ENCODE results near the gene CAMTA1.

CAMTA1 gene

DNA sequence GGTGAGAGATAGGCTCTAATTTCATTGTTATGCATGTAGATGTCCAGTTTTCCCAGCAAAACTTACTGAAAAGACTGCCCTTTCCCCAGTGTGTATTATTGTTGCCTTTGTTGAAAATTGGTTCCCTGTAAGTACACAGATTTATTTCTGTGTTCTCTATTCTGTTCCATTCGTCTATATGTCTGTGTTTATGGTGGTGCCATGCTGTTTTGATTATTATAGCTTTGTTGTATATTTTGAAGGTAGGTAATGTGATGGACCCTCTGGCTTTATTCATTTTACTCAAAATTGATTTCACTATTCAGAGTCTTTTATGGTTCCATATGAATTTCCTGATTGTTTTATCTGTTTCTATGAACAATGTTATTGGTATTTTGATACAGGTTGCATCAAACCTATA lies 610.0 kb downstream of the CAMTA1 start:
- peaks cover 26% of the 10 kb centered on the region for H3K9me3 ChIP-seq (ENCODE audit: insufficient read depth, low read depth, low read length)
- 100% methylated on average over 1 of the region's 1 CpG for WGBS

DNA sequence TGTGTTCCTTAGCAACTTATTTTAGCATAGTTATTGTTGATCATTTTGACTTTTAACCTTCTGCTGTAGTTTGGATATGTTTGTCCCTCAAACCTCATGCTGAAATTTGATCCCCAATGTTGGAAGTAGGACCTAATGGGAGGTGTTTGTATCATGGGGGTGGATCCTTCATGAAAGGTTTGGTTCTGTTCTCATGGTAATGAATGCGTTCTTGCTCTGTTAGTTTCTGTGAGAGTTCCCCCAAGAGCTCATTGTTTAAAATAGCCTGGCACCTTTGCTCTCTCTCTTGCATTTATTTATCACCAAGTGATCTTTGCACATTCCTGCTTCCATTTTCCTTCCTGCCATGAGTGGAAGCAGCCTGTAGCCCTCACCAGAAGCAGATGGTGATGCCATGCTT lies 613.7 kb downstream of the CAMTA1 start:
- Histone ChIP-seq H3K9me3 (ENCODE audit: insufficient read depth, low read depth, low read length) (peaks cover 32% of the 10 kb centered on the region), H3K4me3 (ENCODE audit: low read length) (no peak overlapping the region), H3K36me3 (ENCODE audit: insufficient read depth, low read length) (no peaks in the 10 kb centered on the region), H3K27me3 (ENCODE audit: insufficient read depth, low read length) (no peaks in the 10 kb centered on the region), H3K27ac (ENCODE audit: low read depth, low read length) (peak overlapping the region; percentile 77; the same call in 1 of the 2 replicates), H3K4me1 (ENCODE audit: insufficient read depth, low read length) (peaks cover 20% of the 10 kb centered on the region), H3K9ac (ENCODE audit: low read depth, low read length) (no peak overlapping the region)
- WGBS, result 50% methylated on average over 1 of the region's 1 CpG

More for the DNA sequence above, 610.0 kb downstream of the CAMTA1 start:
- Histone ChIP-seq H3K4me1 (ENCODE audit: insufficient read depth, low read length) (peaks cover 4% of the 10 kb centered on the region), H3K4me3 (ENCODE audit: low read length) (no peak overlapping the region), H3K9ac (ENCODE audit: low read depth, low read length) (no peak overlapping the region), H3K36me3 (ENCODE audit: insufficient read depth, low read length) (no peaks in the 10 kb centered on the region), H3K27me3 (ENCODE audit: insufficient read depth, low read length) (no peaks in the 10 kb centered on the region), H3K27ac (ENCODE audit: low read depth, low read length) (no peak overlapping the region)

DNA sequence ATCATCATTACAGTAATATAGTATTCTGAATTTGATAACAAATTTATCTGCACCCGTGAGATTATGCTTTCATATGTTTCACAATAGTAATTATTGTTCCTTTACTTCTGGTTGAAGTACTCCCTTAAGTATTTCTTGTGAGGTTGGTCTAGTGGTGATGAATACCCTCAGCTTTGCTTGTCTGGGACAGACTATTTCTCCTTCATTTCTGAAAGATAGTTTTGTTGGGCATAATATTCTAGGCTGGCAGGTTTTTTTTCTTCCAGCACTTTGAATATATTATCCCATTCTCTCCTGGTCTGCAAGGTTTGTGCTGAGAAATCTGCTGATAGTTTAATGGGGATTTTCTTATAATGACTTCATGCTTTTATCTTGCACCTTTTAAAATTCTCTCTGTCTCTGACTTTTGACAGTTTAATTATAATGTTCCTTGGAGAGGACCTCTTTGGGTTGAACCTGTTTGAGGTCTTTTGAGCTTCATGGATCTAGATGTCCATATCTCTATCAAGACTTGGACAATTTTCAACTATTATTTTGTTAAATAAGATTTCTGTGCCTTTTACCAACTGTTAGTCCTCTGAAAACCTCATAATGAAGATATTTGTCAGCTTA lies 614.4 kb downstream of the CAMTA1 start:
- Histone ChIP-seq H3K4me1 (ENCODE audit: insufficient read depth, low read length) (peaks cover 20% of the 10 kb centered on the region), H3K36me3 (ENCODE audit: insufficient read depth, low read length) (no peaks in the 10 kb centered on the region), H3K27me3 (ENCODE audit: insufficient read depth, low read length) (no peaks in the 10 kb centered on the region), H3K9ac (ENCODE audit: low read depth, low read length) (no peak overlapping the region), H3K4me3 (ENCODE audit: low read length) (no peak overlapping the region), H3K9me3 (ENCODE audit: insufficient read depth, low read depth, low read length) (peaks cover 32% of the 10 kb centered on the region), H3K27ac (ENCODE audit: low read depth, low read length) (peak overlapping the region; percentile 77; the same call in 1 of the 2 replicates)
- WGBS, result no CpG with 5 or more reads among the region's 1 CpG

- WGBS, result 100% methylated on average over 1 of the region's 1 CpG
- Histone ChIP-seq H3K27me3 (ENCODE audit: insufficient read depth, low read length) (no peaks in the 10 kb centered on the region), H3K9me3 (ENCODE audit: insufficient read depth, low read depth, low read length) (peaks cover 27% of the 10 kb centered on the region), H3K4me1 (ENCODE audit: insufficient read depth, low read length) (peaks cover 20% of the 10 kb centered on the region), H3K4me3 (ENCODE audit: low read length) (no peak overlapping the region), H3K9ac (ENCODE audit: low read depth, low read length) (no peak overlapping the region), H3K36me3 (ENCODE audit: insufficient read depth, low read length) (no peaks in the 10 kb centered on the region), H3K27ac (ENCODE audit: low read depth, low read length) (no peak overlapping the region)
Observed at GRCh38 chr1:7400566-7400965, 615.3 kb downstream of the CAMTA1 start.

DNA sequence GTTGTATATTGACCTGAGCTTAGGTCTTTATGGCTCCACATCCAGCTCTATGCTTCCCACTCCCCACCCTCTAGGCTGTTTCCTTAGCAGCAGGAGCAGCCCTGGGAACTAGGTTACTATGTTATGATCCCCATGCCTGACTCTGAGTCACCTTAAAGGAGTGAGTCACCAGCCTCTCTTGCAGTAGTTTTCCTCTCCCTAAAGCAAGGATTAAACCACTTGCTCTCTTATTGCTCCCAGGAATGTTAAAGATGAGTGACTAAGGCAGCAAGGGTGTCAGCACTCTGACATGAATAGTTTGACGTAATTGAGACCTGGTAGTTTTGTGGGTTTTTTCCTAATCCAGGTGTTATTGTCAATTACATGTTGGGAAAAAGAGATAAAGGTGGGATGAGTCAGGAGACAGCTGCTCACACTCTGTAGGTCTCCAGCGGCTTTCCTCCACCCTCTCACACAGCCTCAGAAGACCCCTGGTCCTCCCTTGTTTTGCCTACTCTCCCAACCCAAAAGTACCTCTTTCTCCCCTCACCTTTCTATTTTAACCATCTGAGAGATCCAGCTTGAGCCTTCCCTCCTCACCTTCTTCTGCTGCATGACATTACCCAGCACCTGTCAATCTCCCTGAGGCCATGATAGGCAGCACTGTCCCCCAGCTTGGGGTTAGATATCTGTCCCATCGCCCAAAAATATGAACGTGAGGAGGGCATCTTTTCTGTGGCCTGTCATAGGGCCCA lies 616.7 kb downstream of the CAMTA1 start:
- H3K9ac ChIP-seq (ENCODE audit: low read depth, low read length), result no peak overlapping the region
- H3K4me1 ChIP-seq (ENCODE audit: insufficient read depth, low read length), result peaks cover 20% of the 10 kb centered on the region
- 63% methylated on average over 4 of the region's 4 CpGs for WGBS
- H3K4me3 ChIP-seq (ENCODE audit: low read length), result no peak overlapping the region
- peaks cover 19% of the 10 kb centered on the region for H3K9me3 ChIP-seq (ENCODE audit: insufficient read depth, low read depth, low read length)
- H3K27ac ChIP-seq (ENCODE audit: low read depth, low read length), result peak overlapping the region; percentile 27; the same call in 1 of the 2 replicates
- no peaks in the 10 kb centered on the region for H3K36me3 ChIP-seq (ENCODE audit: insufficient read depth, low read length)
- H3K27me3 ChIP-seq (ENCODE audit: insufficient read depth, low read length), result no peaks in the 10 kb centered on the region

DNA sequence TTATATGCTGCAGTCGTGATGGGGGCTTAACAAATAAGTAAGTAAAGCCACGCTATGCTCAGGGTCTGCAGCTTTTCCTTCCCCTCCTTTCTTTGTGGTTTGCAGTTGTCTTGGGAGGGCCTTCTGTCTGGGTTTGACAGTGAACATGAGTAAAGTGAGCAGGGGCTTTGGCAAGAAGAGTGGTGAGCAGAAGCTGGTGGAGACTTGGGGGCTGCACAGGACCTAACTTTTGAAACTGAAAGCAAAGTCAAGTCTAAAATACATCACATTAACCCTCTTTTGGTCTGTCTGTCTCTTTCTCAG lies 617.2 kb downstream of the CAMTA1 start:
- H3K9me3 ChIP-seq (ENCODE audit: insufficient read depth, low read depth, low read length), result peaks cover 19% of the 10 kb centered on the region
- H3K9ac ChIP-seq (ENCODE audit: low read depth, low read length), result no peak overlapping the region
- peaks cover 23% of the 10 kb centered on the region for H3K4me1 ChIP-seq (ENCODE audit: insufficient read depth, low read length)
- H3K4me3 ChIP-seq (ENCODE audit: low read length), result no peak overlapping the region
- 83% methylated on average over 2 of the region's 2 CpGs for WGBS
- peak overlapping the region; percentile 27; the same call in 1 of the 2 replicates for H3K27ac ChIP-seq (ENCODE audit: low read depth, low read length)
- no peaks in the 10 kb centered on the region for H3K36me3 ChIP-seq (ENCODE audit: insufficient read depth, low read length)
- H3K27me3 ChIP-seq (ENCODE audit: insufficient read depth, low read length), result no peaks in the 10 kb centered on the region

DNA sequence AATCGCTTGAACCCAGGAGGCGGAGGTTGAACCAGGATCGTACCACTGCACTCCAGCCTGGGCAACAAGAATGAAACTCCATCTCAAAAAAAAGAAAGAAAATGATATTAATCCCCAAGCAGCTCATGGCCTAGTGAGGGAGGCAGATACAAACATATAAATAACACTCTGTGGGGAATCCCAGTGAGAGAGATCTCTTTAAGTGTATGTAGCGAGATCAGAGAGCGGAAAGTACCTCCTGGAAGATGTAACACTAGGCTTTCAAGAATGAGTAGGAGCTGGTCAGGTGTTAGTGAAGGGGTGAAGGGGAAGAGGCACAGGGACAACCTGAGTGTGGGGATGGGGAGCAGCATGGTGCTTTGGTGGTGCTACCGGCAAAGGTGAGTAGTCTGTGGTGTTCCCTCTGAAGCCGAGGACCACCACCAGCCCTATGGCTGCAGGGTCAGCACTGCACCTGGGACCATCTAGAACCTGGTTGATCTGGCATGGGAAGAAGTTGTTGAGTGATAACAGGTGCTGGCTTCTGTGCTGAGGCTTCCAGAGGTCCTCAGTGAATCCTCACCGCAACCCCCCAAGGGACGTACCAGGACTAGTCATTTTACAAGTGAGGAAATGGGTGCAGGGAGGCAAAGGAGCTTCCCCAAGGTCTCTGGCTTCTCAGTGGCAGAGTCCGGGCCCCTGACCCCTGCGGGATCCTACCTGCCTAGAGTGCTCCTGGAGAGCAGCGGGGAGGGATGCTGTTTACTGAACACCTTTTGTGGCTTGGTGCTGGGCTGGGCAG lies 618.2 kb downstream of the CAMTA1 start:
- peaks cover 19% of the 10 kb centered on the region for H3K9me3 ChIP-seq (ENCODE audit: insufficient read depth, low read depth, low read length)
- no peak overlapping the region for H3K4me3 ChIP-seq (ENCODE audit: low read length)
- H3K36me3 ChIP-seq (ENCODE audit: insufficient read depth, low read length), result no peaks in the 10 kb centered on the region
- H3K9ac ChIP-seq (ENCODE audit: low read depth, low read length), result no peak overlapping the region
- no peaks in the 10 kb centered on the region for H3K27me3 ChIP-seq (ENCODE audit: insufficient read depth, low read length)
- H3K27ac ChIP-seq (ENCODE audit: low read depth, low read length), result no peak overlapping the region
- WGBS, result 97% methylated on average over 12 of the region's 12 CpGs
- peaks cover 22% of the 10 kb centered on the region for H3K4me1 ChIP-seq (ENCODE audit: insufficient read depth, low read length)

DNA sequence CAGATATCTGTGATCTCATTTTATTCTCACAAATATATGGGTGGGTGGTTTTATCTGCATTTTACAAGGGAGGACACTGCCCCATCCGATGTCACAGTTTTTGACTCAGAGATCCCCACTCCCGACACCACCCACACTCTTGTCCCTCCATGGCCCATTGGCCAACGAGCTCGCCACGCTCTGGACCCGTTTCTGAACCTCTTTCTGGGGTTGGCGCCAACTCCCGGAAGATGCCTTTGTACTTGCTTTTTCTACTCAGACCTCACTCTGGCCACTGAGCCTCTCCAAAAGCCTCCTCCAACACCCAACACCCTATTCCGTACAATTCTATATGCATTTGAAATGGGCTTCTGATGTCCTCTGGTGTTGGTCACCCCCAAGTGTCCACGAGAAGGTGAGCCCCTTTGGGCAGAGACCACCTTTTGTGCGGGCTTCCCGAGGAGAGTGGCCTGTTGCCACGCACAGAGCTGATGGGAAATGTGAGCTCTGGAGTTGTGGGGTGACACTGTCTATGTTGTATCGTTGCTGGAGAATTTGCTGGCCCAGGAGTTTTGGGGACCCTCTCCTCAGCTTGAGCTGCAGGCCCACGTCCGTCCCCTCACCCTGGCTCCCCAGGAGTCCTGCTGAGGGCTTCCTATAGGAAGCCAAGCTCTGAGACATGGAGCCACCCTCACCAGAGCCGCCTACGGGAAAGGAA lies 618.9 kb downstream of the CAMTA1 start:
- 94% methylated on average over 18 of the region's 18 CpGs for WGBS
- peaks cover 19% of the 10 kb centered on the region; the same call in 1 of the 2 replicates for H3K4me1 ChIP-seq (ENCODE audit: insufficient read depth, low read length)
- no peak overlapping the region for H3K4me3 ChIP-seq (ENCODE audit: low read length)
- H3K36me3 ChIP-seq (ENCODE audit: insufficient read depth, low read length), result no peaks in the 10 kb centered on the region
- peaks cover 16% of the 10 kb centered on the region for H3K9me3 ChIP-seq (ENCODE audit: insufficient read depth, low read depth, low read length)
- no peak overlapping the region for H3K9ac ChIP-seq (ENCODE audit: low read depth, low read length)
- H3K27me3 ChIP-seq (ENCODE audit: insufficient read depth, low read length), result no peaks in the 10 kb centered on the region
- no peak overlapping the region for H3K27ac ChIP-seq (ENCODE audit: low read depth, low read length)

DNA sequence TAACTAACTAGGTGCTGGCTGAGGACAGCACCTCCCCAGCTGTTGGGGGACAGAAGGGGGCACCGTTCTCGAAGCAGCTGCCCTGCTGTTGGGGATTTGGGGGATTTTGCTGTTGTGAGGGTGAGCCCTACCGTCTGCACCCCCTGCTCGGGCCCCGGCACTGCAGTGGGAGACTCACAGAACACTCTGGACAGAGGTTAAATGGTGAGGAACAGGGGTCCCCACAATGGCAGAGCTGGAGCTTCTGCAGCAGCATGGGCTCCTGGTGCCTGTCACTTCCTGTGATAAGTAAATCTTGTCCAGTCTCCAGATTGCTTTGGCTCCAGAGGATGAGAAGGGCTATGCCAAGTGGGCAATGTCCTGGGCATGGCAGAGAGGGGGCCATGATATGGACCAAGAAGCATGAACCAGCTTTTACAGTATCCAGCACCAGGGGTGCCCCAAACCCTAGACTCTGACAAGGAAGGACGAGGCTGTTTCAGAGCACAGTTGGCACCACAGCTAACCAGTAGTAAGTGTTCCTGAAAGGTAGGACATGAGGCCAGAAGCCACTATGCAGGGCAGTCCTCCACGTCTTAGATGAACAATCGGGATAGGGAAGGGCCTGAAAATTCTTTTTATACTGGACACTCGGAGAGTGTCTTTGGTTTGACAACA lies 620.7 kb downstream of the CAMTA1 start:
- H3K36me3 ChIP-seq (ENCODE audit: insufficient read depth, low read length), result no peaks in the 10 kb centered on the region

GRCh38 chr1:7406641-7407543 lies 621.6 kb downstream of the CAMTA1 start:
- no peaks in the 10 kb centered on the region for H3K27me3 ChIP-seq (ENCODE audit: insufficient read depth, low read length)
- WGBS, result 85% methylated on average over 18 of the region's 18 CpGs
- no peak overlapping the region; the same call in 1 of the 2 replicates for H3K27ac ChIP-seq (ENCODE audit: low read depth, low read length)
- no peaks in the 10 kb centered on the region for H3K9me3 ChIP-seq (ENCODE audit: insufficient read depth, low read depth, low read length)
- no peaks in the 10 kb centered on the region for H3K36me3 ChIP-seq (ENCODE audit: insufficient read depth, low read length)
- H3K9ac ChIP-seq (ENCODE audit: low read depth, low read length), result no peak overlapping the region
- peaks cover 12% of the 10 kb centered on the region; the same call in 1 of the 2 replicates for H3K4me1 ChIP-seq (ENCODE audit: insufficient read depth, low read length)
- no peak overlapping the region for H3K4me3 ChIP-seq (ENCODE audit: low read length)

More for the DNA sequence above, 620.7 kb downstream of the CAMTA1 start:
- H3K4me1 ChIP-seq (ENCODE audit: insufficient read depth, low read length), result peaks cover 19% of the 10 kb centered on the region; the same call in 1 of the 2 replicates
- 91% methylated on average over 9 of the region's 9 CpGs for WGBS
- no peak overlapping the region for H3K4me3 ChIP-seq (ENCODE audit: low read length)
- no peak overlapping the region for H3K27ac ChIP-seq (ENCODE audit: low read depth, low read length)
- H3K9me3 ChIP-seq (ENCODE audit: insufficient read depth, low read depth, low read length), result no peaks in the 10 kb centered on the region
- H3K9ac ChIP-seq (ENCODE audit: low read depth, low read length), result no peak overlapping the region
- no peaks in the 10 kb centered on the region for H3K27me3 ChIP-seq (ENCODE audit: insufficient read depth, low read length)
